LHCN-M2 (cell line): ENCODE results near the gene RBM33. TPM values are rescaled to one million over a fixed set of nuclear protein-coding genes. Genes with fewer than 3 reads are reported as not detected.

Source experiments
- DNase-seq: peaks from one replicate; pipeline ENCODE4 v3.0.0-alpha.2; 2012; ENCODE audit warnings: low read depth
- total RNA-seq: library from RNA; depleted of rRNA; stranded (reverse); fragments of >200 nt; gene quantifications from 2 replicates; pipeline ENCODE4 v1.2.3, GENCODE V29; 2014

RBM33 gene
- total RNA-seq, 1 experiment from 2014 or later = 30.8 TPM

DNA sequence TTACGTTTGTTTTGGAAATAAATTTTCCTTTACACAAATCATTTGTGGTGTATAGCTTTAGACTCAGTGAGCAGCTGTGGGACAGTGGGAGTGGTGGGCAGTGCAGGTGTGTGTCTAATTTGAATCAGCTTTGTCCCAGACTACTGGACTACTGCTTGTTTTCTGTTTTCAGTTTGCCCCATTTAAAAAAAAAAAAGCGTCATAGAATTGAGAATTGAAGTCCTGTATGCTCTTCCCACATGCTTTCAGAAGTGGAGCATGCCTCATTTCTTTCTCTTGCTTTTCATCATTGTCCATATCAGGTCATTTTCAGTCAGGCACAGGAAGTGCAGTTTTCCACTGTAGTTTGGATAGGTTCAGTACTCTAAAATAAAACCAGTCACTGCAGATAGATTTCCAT is 101.7 kb downstream of the RBM33 start:
- DNase-seq = no peak

DNA sequence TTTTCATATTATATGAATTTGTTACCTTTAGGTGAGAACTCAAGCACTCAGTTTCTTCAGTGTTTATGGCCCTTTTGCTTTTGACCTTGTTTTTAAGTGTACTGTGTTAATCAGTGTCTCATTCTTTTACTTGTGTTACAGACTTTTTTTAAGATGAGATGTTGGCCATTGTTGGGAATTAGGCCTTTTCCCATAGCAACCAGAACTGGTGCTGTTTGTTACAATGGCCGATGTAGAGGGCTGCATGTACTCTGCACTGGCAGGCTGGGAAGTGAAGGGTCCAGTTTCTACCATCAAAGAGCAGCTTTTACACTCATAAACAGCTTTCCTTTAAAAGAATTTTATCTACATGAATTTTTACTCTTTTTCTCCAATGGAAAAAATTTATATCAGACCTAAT is 102.7 kb downstream of the RBM33 start:
- no peak for DNase-seq

DNA sequence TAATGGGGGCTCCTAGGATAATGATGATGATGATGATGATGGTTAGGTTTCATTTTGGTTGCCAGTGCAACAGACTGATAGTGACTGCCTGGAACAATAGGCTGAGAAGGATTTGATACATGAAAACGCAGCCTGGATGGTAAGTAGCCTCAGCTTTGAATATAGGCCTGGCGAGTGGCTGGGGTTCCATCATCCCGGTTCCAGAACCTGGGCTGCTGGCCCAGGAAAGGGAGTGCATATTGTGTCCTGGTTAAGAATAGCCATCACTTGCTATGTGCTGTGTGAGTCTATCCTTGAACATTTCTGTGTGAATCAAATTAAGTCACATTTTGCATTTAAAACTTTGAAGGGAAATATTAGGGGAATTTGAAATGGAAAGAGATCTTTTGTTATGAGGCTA is 105.1 kb downstream of the RBM33 start:
- DNase-seq = no peak

DNA sequence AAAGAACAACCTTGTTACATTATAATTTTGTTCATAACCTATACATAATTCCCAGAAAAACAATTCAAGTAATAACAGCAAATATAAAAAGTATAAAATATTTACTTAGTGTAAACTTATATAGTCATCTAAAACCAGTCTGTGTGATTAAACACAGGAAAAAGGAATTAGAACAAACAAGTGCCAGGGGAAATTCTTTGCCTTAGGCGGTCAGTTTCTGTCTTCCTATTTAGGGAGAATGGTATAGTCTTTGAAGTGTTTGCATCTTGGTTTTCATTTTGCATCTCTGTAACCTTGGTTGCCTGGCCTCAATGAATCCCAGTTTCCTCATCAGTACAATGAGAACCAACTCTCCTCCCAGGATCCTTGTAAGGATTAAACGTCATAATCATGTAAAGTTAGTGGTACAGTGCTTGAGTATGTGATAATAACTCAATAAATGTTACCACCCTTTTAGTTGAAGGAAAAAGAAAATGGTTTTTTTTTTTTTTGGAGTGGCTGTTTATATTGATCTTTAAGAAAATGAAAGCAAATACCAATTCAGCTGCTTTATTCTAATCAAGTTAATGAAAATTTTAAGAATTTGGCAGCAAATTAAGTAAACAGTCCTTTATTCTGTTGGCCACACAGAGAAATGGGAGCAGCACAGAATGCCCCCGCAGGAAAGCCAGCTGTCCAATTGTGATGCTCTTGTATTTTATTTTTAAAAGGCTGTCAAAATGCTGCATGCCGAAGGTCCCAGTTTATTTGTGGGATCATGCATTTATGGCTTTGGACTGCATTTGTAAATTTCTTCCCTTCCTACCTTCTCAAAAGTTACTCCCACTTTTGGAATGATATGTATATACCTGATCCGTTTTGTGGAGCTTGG is 106.0 kb downstream of the RBM33 start:
- no peak for DNase-seq

DNA sequence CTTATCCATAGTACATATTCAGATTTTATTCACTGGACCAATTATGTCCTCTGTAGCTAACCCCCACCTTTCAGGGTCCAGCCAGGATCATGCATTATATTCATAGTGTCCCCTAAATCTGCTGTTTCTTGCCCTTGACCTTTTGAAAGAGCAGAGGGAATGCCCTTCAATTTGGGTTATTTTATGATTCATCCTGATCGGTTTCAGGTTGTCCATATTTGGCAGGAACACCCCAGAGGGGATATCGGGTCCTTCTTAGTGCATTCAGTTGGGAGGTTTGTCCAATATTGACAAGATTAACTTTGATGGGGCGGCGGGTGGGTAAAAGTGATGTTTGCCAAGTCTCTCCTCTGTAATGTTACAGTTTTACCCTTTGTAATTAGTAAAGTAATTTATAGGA is 106.9 kb downstream of the RBM33 start:
- DNase-seq = no peak

DNA sequence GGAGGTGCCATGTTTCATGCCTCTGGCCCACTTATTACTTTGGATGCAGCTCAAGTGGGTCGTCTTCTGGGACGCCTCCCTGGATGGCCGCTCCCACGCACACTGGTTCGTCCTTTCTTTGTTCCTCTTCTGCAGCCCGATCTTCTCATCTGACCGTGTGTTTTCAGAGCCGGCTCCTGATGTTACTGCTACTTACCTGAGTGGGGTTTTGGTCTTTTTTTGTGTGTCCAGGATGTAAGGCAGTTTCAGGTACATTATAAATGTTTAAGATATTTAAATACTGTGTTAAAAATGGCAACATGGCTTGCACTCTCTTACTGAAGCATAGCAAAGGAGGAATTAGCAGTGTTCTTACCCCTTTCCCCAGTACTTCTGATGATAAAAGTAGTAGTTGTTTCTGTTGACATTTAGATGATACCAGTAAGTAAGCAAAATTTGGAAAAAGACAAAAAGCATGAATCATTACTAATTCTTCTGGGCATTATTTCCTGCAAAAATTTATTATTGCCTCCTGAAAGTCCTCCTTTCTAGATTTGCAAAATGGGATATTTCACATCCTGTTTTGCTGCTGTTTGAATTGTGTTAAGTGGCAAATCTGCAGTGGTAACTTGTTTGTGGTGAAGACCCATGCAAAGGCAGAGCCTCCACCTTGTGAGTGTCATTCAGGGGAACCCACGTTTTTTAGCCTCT is 108.4 kb downstream of the RBM33 start:
- DNase-seq = no peak

DNA sequence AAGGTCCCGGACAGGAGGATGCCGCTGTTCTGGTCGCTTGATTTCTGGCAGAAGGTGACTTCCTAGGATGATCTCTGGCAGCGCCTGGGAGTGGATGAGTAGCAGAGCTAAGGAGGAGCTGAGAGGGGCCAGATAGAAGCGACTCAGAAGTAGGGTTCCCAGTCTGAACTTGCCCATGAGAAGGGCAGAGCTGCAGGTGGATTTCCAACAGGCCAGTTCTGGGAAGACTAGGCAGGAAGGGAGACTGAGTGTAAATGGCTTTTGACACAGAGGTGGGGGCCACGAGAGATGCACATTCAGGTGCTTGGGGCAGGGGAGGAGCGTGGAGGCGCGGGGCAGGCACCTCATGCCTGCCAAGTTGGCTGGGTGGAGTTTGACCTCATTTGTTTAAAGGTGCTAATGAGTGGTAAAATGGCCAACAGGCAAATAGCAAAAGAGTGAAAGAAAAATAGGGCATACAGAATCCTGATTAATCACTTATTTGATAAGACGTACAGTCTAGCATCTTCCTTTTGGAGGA is 109.0 kb downstream of the RBM33 start:
- no peak for DNase-seq

DNA sequence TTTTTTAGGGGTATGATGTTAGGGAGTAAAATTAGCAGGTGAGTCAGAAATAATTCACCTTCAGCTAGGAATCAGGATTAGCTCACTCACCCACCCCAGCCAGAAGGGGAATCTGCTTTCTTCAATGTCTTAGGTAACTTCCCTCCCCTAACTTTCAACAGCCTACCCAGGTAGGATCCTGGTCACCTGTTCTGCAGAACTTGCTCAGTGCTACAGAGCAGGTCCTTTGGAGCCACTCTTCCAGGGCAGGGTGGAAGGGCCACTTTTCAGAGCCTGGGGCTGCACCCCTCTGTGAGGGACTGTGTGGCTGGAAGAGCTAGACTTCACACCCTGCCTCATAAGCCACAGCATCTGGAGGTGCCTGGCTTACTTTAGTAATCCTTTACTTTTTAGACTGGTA is 109.7 kb downstream of the RBM33 start:
- no peak for DNase-seq

DNA sequence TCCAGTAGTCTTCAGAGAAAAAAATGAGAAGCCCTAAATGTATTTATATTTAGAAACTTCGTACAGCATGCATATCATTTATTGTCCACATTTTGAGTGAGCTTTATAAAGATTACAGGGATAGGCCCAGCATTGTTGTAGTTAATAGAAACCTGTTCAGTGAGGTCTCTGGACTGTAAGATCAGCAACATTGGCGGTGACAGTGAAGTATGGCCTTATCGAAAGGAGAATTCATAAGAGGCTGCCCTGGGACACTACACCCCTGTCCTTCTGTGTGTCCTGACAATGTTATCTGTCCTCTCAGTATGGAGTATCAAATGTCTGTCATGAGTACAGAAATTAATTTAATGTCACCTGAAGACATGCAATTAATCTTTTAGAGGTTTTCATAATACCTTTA is 110.6 kb downstream of the RBM33 start:
- DNase-seq = no peak

DNA sequence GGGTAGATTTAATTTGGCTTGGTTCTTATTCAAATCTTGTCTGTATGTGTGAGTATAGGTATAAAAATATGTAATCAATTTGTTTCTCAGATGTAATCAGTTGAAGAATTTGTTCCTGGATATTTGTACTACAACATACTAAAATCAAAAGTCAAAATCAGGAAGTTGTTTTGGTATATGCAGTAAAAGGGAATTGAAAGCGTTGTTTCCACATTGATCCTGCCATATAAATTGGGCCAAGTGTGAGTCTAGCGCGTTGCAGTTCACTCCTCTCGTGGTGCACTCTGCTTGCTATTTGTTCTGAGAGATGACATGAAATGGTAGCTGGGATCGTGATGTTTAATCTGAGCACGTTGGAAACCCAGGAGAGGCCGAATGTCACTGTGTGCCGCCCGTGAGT is 111.9 kb downstream of the RBM33 start:
- no peak for DNase-seq

DNA sequence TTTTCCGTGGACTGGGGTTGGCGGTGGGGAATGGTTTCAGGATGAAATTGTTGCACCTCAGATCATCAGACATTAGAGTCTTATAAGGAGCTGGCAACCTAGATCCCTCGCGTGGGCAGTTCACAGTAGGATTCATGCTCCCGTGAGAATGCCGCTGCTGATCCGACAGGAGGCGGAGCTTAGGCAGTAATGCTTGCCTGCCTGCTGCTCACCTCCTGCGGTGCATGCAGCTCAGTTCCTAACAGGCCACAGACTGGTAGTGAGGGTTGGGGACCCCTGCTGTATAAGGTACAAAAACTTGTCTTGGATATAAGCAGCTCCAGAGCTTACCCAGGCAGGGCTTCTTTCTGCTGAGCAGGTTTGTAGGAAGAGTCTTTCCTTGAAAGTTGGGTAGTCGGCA is 113.9 kb downstream of the RBM33 start:
- no peak for DNase-seq

DNA sequence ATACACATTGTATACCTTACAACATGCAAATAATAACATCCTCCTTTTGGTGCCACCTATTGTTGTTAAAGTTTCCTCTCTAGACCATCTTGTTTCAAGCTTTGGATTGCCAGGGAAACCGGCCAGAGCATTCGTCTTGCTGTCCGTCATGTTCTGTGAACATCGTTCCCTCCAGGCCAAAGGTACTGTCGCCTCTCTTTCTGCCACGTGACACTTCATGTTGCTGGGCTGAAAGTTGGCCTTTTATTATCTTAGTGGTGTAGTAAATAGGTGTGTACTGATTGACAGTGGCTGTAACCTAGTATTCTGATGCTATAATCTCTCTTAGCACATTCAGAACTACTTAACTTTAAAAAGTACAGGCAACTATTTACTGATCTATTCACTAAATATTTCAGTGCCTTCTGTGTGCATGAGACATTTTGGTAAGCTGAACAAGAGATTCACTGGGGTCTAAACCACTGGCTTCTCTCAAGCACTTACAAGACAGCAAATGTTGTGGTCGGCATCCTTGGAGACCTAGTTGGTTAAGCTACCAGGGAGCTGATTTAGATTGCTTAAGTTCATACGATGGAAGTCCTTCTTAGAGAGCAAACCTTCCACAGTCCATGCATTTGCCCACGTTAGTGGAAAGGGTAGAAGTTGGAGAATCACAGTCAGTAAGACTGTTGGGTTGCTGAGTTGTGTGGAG is 115.4 kb downstream of the RBM33 start:
- DNase-seq = no peak

DNA sequence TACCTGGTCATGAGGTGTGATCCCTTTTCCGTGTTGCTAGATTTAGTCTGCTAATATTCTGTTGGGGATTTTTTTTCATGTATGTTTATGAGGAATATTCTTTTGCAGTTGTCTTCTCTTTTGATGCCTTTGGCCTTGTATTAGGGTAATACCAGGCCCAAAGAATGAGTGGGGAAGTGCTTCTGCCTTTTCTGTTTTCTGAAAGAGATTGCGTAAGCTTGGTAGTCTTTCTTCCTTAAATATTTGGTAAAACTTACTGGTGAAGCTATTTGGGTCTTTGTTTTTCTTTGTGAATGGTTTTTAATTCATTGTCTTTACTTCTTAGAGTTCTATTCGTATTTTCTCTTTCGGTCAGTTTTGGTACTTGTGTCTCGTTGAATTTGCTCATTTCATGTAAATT is 116.7 kb downstream of the RBM33 start:
- no peak for DNase-seq

DNA sequence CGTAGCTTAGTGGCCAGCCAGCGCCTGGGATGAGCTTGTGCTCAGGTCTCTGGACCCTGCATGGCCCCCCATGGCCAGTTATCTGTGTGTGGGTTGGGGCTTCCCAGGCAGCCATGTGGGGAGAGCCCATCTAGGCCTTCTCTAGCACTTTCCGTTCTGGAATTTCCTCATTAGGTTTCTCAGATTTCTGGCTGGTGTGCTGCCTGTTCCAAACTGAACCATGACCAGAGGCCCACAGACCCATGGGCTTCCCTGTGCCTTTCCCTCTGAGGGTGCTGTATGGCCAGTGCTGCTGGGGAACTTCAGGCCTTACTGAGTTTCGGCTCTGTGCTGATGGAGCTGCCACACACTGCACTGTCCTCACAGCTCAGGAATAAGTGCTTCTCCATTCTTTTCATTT is 117.6 kb downstream of the RBM33 start:
- DNase-seq = no peak

DNA sequence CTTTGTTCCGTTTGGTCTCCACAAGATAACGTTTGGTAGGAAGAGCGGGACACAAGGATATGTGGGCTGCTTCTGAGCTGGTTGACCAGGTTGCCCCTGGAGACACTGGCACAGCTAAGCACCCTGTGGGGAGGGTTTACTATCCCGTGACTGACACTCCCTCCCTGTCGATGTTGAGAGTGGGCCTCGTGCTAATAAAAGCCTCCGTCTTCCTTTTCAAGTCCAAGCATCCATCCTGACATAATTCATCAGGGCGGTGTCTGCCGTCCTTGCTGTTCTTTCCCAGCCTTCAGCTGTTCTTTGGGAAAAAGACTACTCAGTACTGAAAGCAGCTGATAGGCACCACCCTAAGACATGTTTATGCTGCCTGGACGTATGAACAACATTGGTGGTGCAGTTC is 118.2 kb downstream of the RBM33 start:
- DNase-seq = peak; percentile 26

DNA sequence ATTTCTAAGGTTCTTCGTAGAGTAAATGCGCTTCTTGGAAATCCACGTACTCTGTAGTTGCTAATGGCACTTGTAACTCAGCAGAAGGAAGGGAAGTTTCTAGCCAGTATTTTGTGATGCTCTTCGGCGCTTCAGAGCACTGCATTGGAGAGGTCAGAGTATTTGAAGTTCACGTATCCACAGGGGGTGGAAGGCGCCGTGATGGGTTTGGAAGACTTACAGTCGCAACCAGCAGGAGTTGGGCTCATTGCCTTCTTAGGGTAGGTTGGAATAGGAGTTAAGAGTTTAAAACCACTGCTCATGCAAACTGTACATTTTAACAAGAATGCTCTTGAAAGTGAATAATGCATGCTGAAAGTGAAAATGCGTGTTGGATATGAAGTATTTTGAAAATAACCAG is 118.7 kb downstream of the RBM33 start:
- no peak for DNase-seq

DNA sequence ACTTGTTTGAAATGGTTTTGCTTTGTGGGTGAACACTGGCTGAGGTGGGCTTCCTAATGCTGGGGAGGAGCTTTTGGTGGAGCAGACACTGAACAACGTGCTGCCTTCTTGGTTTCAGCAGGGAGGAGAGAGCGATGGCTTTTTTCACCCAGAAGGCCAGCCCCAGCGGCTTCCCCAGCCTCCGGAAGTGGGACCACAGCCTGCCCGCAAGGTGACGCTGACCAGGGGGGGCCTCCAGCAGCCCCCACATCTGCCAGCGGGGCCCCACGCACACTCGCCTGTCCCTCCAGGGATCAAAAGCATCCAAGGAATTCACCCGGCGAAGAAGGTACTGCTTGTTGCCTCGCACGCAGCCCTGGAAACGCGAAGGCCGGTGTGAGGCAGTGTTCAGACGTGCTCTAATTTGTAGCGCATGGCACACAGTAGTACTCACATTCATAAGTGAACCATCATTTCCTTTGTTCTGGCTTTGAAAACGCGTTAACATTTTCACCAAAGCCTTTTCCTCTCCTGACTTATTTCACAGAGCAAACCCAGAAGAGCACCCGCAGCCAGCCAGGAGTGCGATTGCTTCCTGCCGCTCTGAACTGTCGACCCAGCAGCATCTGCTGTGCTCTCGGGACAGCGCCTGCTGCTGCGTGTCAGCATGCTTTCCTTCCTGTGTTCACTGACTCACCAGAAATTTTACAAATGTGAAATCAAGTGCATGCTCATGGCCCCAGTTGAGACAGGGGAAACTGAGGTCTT is 119.4 kb downstream of the RBM33 start:
- DNase-seq = no peak

DNA sequence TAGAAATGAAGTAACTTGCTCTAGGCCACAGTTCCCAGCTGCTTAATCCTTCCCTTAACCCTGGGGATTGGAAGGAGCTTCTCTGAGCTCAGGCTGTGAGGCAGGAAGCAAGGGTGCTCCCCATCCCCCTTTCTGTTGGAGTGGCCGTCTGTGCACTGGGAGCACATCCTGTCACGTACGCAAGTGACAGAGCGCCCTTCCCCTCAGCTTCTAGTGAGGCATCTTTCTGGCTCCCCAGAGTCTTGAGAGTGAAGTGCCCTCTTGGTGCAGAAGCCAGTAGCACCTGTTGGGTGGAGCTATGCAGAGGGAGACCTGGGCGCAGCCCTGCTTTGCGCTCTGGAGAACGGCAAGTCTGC is 120.0 kb downstream of the RBM33 start:
- DNase-seq = no peak

DNA sequence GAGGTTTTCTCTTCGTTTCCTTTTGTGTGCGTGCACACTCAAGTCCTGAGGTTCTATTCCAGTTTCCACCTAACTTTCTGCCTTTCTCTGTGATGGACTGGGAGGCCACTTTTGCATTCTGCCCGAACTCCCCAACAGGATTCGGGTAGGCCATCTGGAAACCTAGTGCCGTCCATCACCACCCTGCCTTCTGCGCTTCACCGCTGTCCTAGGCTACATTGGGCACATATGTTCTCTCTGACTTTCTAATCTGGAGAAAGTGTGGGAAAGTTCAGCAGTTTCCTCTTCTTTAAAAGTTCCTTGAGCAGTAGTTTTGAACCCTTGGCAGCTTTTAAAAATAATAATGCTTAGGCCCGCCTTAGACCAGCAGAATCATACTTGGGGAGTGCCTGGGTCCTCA is 121.0 kb downstream of the RBM33 start:
- DNase-seq = no peak

DNA sequence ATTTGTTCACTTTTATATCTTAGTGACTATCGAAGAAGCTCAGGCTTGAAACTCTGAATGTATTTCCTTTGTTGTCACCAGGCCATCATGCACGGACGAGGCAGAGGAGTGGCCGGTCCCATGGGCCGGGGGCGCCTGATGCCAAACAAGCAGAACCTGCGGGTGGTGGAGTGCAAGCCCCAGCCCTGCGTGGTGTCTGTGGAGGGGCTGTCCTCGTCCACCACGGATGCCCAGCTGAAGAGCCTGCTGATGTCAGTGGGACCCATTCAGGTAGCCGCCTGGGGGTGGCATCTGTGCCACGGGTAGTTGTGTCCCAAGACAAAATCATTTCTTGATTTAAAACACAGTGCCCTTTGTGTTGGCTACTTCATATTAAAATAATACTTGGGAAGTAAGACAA is 121.9 kb downstream of the RBM33 start:
- DNase-seq = no peak

DNA sequence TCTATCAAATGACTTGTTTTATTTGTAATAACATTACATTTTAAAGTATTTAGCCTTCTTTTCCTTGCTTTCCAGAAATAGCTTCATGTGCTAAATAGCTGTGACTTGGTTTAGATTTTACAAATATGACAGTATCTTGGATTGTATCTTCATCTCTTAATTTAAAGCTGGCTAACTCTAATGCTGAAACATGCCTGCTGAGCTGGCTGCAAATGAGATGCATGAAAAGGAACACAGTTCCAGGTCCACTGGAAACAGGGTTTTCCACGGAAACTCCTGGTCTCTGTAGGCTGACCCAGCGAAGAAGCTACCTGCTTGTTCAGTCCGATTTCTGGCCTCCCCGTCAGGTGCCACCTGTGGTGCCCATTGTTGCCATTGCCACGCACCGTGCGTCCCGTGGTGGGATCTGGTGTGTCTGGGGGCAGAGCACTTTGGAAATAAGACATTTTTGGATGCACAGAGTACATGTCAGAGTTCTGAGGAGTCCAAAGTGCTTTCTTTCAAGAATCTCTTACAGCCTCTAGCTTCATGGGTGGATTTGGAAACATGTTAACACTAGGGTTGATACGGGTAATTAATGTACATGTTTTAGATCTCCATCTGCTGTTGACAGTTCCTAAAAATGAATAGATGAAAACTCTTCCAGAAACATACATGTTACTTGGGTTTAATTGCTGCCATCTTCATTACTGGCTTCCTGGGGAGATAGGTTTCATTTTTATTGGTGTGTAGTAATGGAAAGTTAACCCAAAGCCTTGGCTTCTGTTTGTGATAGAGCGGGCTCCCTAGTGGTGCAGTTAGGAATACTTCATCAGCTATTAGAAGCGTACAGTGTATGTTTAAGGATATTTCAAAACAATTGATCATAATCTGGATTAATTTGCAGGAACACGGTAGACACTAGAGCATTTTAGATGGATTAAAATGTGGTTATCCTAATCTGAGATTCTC is 122.8 kb downstream of the RBM33 start:
- DNase-seq = no peak
